ENCODE measurements around the gene DCLRE1A.
"Not testable (repeated sequence)": the region's sequence is repeated elsewhere in the genome, so short reads cannot be mapped to it uniquely, and the experiment has no call there.

The DCLRE1A gene

GRCh38 chr10:113857210-113857609, 3.3 kb upstream of the DCLRE1A start:
- DNase-seq, result no peak

GRCh38 chr10:113856563-113856962, 2.7 kb upstream of the DCLRE1A start:
- DNase-seq, result no peak

GRCh38 chr10:113854761-113855588, 1.1 kb upstream of the DCLRE1A start:
- peak; percentile 18 for DNase-seq

GRCh38 chr10:113853578-113854012, 287 bp downstream of the DCLRE1A start:
- no peak for DNase-seq

GRCh38 chr10:113849946-113850345, 3.9 kb downstream of the DCLRE1A start:
- DNase-seq, result no peak

GRCh38 chr10:113849140-113849803, 4.6 kb downstream of the DCLRE1A start:
- DNase-seq, result no peak

- no peak for DNase-seq
Observed at GRCh38 chr10:113846036-113846435, 7.8 kb downstream of the DCLRE1A start.

GRCh38 chr10:113843972-113844485, 9.9 kb downstream of the DCLRE1A start:
- DNase-seq, result no peak

- DNase-seq, result no peak
Observed at GRCh38 chr10:113842171-113842570, 11.7 kb downstream of the DCLRE1A start.

GRCh38 chr10:113828567-113828966, 25.3 kb downstream of the DCLRE1A start:
- not testable (repeated sequence) for DNase-seq

GRCh38 chr10:113825791-113826190, 28.1 kb downstream of the DCLRE1A start:
- no peak for DNase-seq

GRCh38 chr10:113823389-113823788, 30.5 kb downstream of the DCLRE1A start:
- DNase-seq, result no peak

- no peak for DNase-seq
Observed at GRCh38 chr10:113822174-113822573, 31.7 kb downstream of the DCLRE1A start.

- DNase-seq, result not testable (repeated sequence)
Observed at GRCh38 chr10:113821306-113821705, 32.6 kb downstream of the DCLRE1A start.

- no peak for DNase-seq
Observed at GRCh38 chr10:113820507-113820906, 33.4 kb downstream of the DCLRE1A start.

- no peak for DNase-seq
Observed at GRCh38 chr10:113819989-113820388, 33.9 kb downstream of the DCLRE1A start.

GRCh38 chr10:113814700-113815099, 39.2 kb downstream of the DCLRE1A start:
- not testable (repeated sequence) for DNase-seq

GRCh38 chr10:113808168-113808567, 45.7 kb downstream of the DCLRE1A start:
- no peak for DNase-seq

GRCh38 chr10:113806503-113806902, 47.4 kb downstream of the DCLRE1A start:
- DNase-seq, result no peak

- no peak for DNase-seq
Observed at GRCh38 chr10:113802997-113803396, 50.9 kb downstream of the DCLRE1A start.

GRCh38 chr10:113801569-113801968, 52.3 kb downstream of the DCLRE1A start:
- no peak for DNase-seq

- DNase-seq, result no peak
Observed at GRCh38 chr10:113791691-113792090, 62.2 kb downstream of the DCLRE1A start.

- peak; percentile 76 for DNase-seq
Observed at GRCh38 chr10:113788604-113789083, 65.2 kb downstream of the DCLRE1A start.
